Left ventricle myocardium inferior (tissue), 1 donor: Measurements from ENCODE around the gene TJP1. TPM values are rescaled to one million over a fixed set of nuclear protein-coding genes. Genes with fewer than 3 reads are reported as not detected.

Experiments
- DNase-seq: peaks from one replicate; pipeline ENCODE4 v3.0.0-alpha.2; 2020
- H3K27ac ChIP-seq: fragments of 200-600 bp; replicated peaks from 2 replicates; pipeline ENCODE4 v1.8.0; 2021
- H3K27me3 ChIP-seq: fragments of 200-600 bp; 2 replicates; pipeline ENCODE4 v1.8.0; 2021; ENCODE audit warnings: low read depth
- H3K36me3 ChIP-seq: fragments of 200-600 bp; 2 replicates; pipeline ENCODE4 v1.8.0; 2021
- H3K4me1 ChIP-seq: fragments of 200-600 bp; 2 replicates; pipeline ENCODE4 v1.8.0; 2021
- H3K4me3 ChIP-seq: fragments of 200-600 bp; 2 replicates; pipeline ENCODE4 v1.8.0; 2021; ENCODE audit warnings: mild to moderate bottlenecking, moderate library complexity
- H3K9me3 ChIP-seq: fragments of 200-600 bp; replicated peaks from 2 replicates; pipeline ENCODE4 v1.8.0; 2021
- intact Hi-C: fragments of 100-400 bp; cut with micrococcal nuclease; formaldehyde crosslinking; loops from one replicate; pipeline ENCODE4 v1.11.0; 2022
- total RNA-seq: library from RNA; stranded (reverse); fragmentation: NEBNext Ultra II Directional; extraction: Animal tissue kit (Norgen Biotek cat#: 25700); gene quantifications from one replicate; pipeline ENCODE4 v1.2.1, GENCODE V29; 2021
- TF ChIP-seq, protein P1 (sequence below): fragments of 200-600 bp; IDR thresholded peaks from 2 replicates; pipeline ENCODE4 v1.8.0; 2021; ENCODE audit warnings: antibody characterized with exemption, mild to moderate bottlenecking, borderline replicate concordance
- donor health status: DM: no; HTN: yes; CAD: no; lungs with severe emphysema.

TJP1 gene
- total RNA-seq, 1 donor from 2014 or later: 108 TPM

DNA sequence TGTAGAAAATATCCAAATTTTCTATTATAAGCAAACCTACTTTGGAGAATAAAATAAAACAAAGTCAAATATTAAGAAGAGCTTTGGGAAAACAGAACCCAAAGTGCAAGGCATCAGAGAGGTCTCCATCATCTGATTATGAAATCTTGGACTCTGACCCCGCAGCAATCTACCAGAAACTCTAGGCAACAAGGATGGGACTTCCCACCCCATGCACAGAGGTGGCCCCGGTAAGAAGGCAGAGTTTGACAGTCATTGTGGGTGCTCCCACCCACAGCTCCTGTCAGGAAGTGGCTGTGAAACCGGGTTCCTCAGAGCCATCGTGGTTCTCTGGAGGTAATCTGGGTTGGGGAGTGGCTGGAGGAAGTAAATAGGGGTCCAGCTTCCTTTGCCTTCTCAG, 37.0 kb upstream of the TJP1 start:
- intact Hi-C loops: no loop called here
- Histone ChIP-seq H3K27me3 (no peaks in the 10 kb centered on the region), H3K27ac (peak overlapping the region; percentile 65), H3K9me3 (no peaks in the 10 kb centered on the region), H3K36me3 (no peaks in the 10 kb centered on the region), H3K4me3 (no peak overlapping the region), H3K4me1 (peaks cover 29% of the 10 kb centered on the region)
- TF ChIP-seq, protein P1, sequence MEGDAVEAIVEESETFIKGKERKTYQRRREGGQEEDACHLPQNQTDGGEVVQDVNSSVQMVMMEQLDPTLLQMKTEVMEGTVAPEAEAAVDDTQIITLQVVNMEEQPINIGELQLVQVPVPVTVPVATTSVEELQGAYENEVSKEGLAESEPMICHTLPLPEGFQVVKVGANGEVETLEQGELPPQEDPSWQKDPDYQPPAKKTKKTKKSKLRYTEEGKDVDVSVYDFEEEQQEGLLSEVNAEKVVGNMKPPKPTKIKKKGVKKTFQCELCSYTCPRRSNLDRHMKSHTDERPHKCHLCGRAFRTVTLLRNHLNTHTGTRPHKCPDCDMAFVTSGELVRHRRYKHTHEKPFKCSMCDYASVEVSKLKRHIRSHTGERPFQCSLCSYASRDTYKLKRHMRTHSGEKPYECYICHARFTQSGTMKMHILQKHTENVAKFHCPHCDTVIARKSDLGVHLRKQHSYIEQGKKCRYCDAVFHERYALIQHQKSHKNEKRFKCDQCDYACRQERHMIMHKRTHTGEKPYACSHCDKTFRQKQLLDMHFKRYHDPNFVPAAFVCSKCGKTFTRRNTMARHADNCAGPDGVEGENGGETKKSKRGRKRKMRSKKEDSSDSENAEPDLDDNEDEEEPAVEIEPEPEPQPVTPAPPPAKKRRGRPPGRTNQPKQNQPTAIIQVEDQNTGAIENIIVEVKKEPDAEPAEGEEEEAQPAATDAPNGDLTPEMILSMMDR: no peak
- DNase-seq: no peak

- intact Hi-C loops: no loop called here
- H3K36me3 ChIP-seq: no peaks in the 10 kb centered on the region
- no peaks in the 10 kb centered on the region for H3K27me3 ChIP-seq
- no peaks in the 10 kb centered on the region for H3K9me3 ChIP-seq
- no peak for DNase-seq
- TF ChIP-seq, protein P1: no peak
- H3K27ac ChIP-seq: no peak overlapping the region
- no peak overlapping the region for H3K4me3 ChIP-seq
- peaks cover 25% of the 10 kb centered on the region for H3K4me1 ChIP-seq
Observed at GRCh38 chr15:29857221-29857789, 35.0 kb upstream of the TJP1 start.

DNA sequence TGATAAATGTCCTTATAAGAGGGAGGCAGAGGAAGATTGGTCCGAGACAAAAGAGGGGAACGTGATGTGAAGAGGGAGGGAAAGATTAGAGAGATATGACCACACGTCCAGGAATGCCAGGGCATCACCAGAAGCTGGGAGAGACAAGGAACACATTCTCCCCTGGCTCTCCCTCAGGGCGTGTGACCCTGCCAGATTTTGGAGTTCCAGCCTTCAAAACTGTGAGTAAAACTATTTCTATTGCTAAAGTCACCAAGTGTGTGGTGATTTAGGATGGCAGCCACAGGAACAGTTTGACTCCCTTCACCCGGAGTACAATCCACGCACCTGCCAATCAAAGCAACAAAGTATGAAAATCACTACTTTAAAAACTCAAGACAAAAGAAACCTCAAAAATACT, 32.1 kb upstream of the TJP1 start:
- Histone ChIP-seq H3K36me3 (no peaks in the 10 kb centered on the region), H3K4me3 (no peak overlapping the region), H3K27ac (no peak overlapping the region), H3K27me3 (no peaks in the 10 kb centered on the region), H3K9me3 (peaks cover 13% of the 10 kb centered on the region), H3K4me1 (peaks cover 4% of the 10 kb centered on the region)
- TF ChIP-seq, protein P1: no peak
- intact Hi-C loops: no loop called here
- DNase-seq: no peak

DNA sequence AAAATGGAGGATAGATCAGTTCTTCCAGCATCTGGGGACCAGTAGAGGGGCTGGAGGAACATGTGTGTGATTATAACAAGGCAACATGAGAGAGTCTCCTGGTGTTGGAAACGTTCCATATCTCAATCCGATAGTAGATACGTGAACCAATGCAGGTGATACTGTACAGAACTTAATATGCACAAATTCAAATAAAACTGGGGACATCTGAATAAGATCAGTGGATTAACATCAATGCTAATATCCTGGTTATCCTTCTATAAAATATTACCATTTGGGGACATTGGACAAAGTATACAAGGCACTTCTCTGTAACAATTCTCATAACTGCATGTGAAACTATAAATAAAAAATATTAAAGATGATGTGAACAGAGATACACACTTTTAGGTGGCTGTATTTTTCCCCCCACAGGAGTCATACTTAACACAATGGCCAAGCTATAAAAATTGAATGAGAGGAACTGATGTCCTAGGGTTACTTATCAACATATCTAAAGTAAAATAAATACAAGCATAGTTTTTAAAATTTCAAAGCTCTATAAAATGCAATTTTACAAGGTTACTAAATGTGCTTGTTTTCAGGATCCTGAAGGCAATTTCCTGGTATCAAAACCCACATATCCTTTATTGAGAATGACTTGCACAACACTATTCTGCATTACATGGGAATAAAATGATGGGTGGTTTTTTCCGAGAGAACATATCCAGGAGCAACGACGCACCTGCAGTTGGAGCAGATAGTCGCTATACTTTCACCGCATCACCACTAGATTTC, 31.1 kb upstream of the TJP1 start:
- TF ChIP-seq, protein P1: no peak
- Histone ChIP-seq H3K27me3 (no peaks in the 10 kb centered on the region), H3K9me3 (peaks cover 13% of the 10 kb centered on the region), H3K36me3 (no peaks in the 10 kb centered on the region), H3K27ac (no peak overlapping the region), H3K4me1 (peaks cover 4% of the 10 kb centered on the region), H3K4me3 (no peak overlapping the region)
- DNase-seq: no peak
- intact Hi-C loops: no loop called here

DNA sequence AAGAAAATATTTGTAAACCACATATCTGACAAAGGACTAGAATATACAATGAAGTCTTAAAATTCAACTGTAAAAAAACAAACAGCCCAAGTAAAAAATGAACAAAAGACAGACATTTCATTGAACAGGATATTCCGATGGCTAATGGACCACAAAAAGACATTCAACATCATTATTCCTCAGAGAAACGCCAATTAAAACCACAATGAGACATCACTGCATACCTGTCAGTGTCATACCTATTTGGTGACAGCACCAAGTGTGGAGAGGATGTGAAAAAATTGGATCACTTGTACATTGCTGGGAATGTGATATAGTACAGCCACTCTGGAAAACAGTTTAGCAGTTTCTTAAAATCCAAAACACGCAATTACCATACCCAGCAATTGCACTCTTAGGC, 29.9 kb upstream of the TJP1 start:
- intact Hi-C loops: no loop called here
- Histone ChIP-seq H3K9me3 (peaks cover 22% of the 10 kb centered on the region), H3K4me3 (no peak overlapping the region), H3K27me3 (no peaks in the 10 kb centered on the region), H3K36me3 (no peaks in the 10 kb centered on the region), H3K27ac (no peak overlapping the region), H3K4me1 (peaks cover 4% of the 10 kb centered on the region)
- TF ChIP-seq, protein P1: no peak
- no peak for DNase-seq
